Subcutaneous adipose tissue (tissue), 4 donors: ENCODE data around the gene GFOD1. TPM values are rescaled to one million over a fixed set of nuclear protein-coding genes. Genes with fewer than 3 reads are reported as not detected.

ENCODE experiments used
- CTCF ChIP-seq: fragments of 450-650 bp; IDR thresholded peaks from one replicate; pipeline ENCODE4 v1.5.1; 2016; ENCODE audit warnings: low read depth, mild to moderate bottlenecking, control low read depth, antibody characterized with exemption, moderate library complexity
- total RNA-seq, 4 donors: library from RNA; depleted of rRNA; stranded (reverse); fragments of >200 nt; gene quantifications; one replicate each; pipeline ENCODE4 v1.1.0, GENCODE V29; 2016

The GFOD1 gene
- total RNA-seq, 4 donors from 2014 or later = 26.2 to 68.9 (median 29.1) TPM

DNA sequence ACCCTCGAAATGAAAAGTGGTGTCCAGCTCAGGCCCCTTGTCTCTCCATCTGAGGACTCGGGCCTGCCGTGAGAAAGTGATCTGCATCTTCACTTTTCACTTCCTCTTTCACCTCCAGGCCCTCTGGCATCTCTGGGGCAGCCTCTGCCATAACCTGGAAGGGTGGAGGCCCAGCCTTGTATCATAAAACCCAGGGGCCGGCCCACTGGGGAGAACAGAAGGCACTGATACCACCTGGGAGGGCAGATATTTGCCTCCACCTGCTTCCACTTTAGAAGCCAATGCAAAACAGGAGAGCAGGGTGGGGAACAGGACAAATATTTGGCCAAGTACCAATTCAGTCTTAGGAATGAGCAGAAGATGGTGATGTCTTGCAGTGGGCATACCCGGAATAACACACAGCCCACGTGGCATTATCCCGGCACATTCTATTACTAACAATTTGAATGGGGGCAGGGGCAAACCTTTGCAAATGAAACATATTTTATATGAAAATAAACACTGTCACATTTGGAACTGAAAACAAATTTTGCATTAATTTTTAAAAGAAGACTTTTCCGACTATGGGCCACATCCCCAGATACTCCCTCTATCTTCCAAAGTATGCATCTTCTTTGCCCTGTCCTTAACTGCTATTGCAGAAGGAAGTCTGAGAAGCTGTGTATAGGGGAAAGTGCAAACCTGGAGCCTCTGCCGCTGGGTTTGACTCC, 89.9 kb downstream of the GFOD1 start:
- TF ChIP-seq CTCF = no peak

GRCh38 chr6:13396241-13396792, 91.1 kb downstream of the GFOD1 start:
- TF ChIP-seq CTCF = no peak

- TF ChIP-seq CTCF = no peak
Observed at GRCh38 chr6:13395272-13396237, 91.8 kb downstream of the GFOD1 start.

DNA sequence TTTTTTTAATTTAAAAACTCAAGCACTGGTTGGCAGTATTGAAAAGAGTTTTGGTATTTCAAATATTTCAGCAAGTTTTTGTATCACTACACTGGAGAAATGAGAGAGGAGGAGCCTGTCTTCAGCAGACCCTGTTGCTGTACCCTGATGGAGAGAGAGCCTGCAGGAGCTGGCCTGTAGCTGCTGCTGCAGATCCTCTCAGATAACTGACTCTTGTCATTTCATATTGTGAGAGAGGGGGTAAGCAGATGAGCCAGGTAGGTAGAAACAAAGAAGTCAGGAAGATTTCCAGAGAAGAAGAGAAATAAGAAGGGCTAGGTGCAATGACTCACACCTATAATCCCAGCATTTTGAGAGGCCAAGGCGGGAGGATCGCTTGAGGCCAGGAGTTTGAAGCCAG, 94.9 kb downstream of the GFOD1 start:
- TF ChIP-seq CTCF = no peak

DNA sequence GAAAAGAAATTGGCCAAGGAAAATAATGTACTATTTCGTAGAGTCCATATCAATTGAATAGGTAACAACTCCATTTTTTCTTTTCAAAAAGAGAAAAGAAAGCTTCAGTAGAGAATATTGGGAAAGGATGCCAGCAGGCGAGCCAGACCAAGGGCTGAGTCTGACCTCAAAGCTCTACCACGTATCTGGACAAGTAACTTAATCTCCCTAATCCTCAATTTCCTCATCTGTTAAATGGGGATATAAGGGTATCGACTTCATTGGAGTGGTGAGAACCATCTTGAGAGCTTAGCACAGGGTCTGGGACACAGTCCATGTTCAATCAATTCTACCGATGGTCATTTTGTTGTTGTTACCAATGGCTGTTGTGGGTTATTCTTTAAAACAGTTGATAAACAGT, 95.9 kb downstream of the GFOD1 start:
- TF ChIP-seq CTCF = no peak

- TF ChIP-seq CTCF = no peak
Observed at GRCh38 chr6:13390658-13391057, 96.7 kb downstream of the GFOD1 start.

- TF ChIP-seq CTCF = no peak
Observed at GRCh38 chr6:13384966-13385365, 102.4 kb downstream of the GFOD1 start.
